Peyer's patch (tissue), 4 donors: ENCODE measurements around the gene NDUFC1.

Experiments used
- POLR2A ChIP-seq, 2 donors: fragments of 450-650 bp; IDR thresholded peaks; one replicate each; pipeline ENCODE4 v1.5.1; 2017; ENCODE audit warnings: antibody characterized with exemption in 2 of 2, mild to moderate bottlenecking in 2 of 2, moderate library complexity in 2 of 2
- TF ChIP-seq, protein P1 (sequence below), 6 experiments: fragments of 450-650 bp in 4 of 6; fragments of 200-600 bp in 2 of 6; sonication (generic) in 1 of 6; IDR thresholded peaks; one replicate each; pipeline ENCODE4 v1.5.1; 2017 to 2019; ENCODE audit warnings: antibody characterized with exemption in 6 of 6, mild to moderate bottlenecking in 3 of 6, moderate library complexity in 1 of 6

DNA sequence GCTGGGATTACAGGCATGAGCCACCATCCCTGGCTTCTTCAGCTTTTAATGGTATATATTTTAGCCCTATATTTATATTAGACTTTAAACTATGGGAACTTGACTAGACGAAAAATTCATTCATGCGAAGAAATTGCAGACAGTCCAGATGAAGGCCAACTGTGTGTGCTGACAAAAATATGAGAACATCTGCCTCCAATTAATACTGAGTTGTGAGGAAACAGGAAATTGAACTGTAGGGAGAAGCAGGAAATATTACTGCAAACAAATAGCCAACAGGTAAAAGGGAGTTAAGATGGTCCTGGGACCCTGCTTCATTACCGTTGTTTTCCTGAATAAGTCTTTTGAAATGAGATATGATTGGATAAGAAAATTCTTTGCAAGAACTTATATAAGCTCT is 48.6 kb downstream of the NDUFC1 start:
- no peak for TF ChIP-seq POLR2A (IDR thresholded peaks at IDR 0.05)
- TF ChIP-seq, protein P1, sequence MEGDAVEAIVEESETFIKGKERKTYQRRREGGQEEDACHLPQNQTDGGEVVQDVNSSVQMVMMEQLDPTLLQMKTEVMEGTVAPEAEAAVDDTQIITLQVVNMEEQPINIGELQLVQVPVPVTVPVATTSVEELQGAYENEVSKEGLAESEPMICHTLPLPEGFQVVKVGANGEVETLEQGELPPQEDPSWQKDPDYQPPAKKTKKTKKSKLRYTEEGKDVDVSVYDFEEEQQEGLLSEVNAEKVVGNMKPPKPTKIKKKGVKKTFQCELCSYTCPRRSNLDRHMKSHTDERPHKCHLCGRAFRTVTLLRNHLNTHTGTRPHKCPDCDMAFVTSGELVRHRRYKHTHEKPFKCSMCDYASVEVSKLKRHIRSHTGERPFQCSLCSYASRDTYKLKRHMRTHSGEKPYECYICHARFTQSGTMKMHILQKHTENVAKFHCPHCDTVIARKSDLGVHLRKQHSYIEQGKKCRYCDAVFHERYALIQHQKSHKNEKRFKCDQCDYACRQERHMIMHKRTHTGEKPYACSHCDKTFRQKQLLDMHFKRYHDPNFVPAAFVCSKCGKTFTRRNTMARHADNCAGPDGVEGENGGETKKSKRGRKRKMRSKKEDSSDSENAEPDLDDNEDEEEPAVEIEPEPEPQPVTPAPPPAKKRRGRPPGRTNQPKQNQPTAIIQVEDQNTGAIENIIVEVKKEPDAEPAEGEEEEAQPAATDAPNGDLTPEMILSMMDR (IDR thresholded peaks at IDR 0.05) = no peak
